ENCODE data around the gene SPTBN4.

SPTBN4 gene

GRCh38 chr19:40597329-40597838, 130.6 kb downstream of the SPTBN4 start:
- no peak for DNase-seq (ENCODE audit: low read depth, low spot score)
- no peak overlapping the region for H3K27ac ChIP-seq

DNA sequence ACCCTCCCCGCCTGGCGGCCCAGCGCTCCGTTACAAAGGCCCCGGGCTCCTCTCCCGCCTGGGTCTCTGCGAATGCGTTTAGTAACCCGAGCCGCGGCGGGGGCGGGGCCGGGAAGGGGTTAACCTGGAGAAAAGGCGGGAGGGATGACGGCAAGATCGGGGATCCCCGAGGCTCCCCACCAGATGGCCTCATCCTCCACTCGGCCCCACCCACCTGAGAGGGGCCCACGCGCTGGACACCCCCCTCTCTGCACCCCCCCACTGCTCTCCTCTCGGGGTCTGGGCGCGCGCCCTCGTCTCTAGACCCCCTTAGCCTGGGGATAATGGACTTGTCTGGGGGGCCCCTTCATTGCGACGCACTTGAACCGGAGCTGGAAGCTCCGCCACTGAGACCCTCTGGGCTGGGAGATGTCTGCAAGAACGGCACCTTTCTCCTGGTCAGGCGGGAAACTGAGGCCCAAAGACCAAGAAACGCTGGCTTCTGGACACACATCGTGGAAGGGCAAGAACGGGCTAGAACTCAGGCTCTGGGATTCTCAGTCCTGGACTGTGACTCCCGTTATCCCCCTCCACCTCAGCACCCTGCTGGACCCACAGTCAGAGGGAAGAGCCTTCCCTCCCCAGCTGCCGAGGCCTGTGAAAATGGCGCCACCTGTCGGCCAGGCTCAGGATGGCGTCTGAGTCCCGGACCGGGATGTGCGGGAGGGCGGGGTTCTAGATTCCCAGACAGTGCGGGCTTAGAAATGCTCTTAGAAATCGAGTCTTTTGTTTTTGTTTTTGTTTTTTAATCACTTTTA, 131.5 kb downstream of the SPTBN4 start:
- no peak overlapping the region for H3K27ac ChIP-seq
- no peak for DNase-seq (ENCODE audit: low read depth, low spot score)

- no peak for DNase-seq (ENCODE audit: low read depth, low spot score)
- no peak overlapping the region for H3K27ac ChIP-seq
Observed at GRCh38 chr19:40598918-40599307, 132.1 kb downstream of the SPTBN4 start.

DNA sequence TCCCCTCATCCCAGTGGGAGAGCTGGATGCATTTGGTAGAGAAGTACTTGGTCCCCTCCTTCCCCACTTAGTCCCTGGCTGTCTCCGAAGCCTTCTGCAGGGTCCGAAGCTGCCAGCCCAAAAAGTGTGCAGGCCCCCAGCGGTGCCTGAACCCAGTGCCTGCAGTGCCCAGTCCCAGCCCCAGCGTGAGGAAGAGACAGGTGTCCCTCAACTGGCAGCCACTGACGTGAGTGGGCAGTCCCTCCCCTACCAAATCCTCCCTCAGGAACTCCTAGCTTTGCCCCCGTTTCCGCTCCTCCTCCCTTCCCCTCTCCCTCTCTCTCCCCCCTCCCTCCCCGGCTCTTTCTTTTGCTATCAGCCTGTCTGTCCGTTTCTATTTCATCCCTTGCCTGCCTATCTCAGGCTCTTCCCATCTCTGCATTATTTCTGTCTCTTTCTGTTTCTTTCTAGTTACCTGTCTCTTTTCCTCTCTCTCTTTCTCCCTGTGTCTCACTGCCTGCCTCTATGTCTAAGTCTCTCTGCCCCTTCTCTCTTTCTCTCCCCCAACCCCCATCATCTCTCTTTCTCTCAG, 132.6 kb downstream of the SPTBN4 start:
- DNase-seq (ENCODE audit: low read depth, low spot score) = no peak
- H3K27ac ChIP-seq = no peak overlapping the region

DNA sequence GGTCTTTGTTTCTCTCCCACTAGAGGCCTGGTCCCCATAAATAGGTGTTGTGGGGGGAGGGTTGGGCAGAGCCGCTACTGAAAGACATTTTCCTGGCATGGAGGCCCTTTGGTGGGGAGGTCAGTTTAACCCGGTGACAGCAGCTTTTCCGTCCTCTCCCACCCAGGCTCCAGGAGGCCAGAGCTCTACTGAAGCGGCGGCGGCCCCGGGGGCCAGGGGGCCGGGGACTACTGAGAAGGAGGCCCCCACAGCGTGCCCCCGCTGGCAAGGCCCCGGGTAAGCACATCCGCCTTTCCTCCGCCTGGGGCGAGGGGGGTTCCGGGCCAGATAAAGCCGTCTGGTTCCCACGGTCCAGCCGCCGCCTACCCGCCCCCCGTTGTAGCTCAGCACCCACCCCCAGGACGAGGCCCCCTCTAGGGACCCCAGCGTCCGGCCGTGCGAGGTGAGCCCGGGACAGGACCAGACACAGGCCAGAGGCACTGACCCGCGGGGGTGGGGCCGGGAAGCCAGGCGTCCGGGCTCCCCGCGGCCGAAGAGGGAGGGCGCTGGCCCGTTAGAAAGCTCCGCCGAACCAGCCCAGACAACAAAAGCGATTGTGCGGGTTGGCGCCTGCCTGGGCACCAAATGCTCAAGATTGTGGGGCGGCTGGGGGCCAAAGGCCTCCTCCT, 133.2 kb downstream of the SPTBN4 start:
- DNase-seq (ENCODE audit: low read depth, low spot score) = no peak
- H3K27ac ChIP-seq = no peak overlapping the region

DNA sequence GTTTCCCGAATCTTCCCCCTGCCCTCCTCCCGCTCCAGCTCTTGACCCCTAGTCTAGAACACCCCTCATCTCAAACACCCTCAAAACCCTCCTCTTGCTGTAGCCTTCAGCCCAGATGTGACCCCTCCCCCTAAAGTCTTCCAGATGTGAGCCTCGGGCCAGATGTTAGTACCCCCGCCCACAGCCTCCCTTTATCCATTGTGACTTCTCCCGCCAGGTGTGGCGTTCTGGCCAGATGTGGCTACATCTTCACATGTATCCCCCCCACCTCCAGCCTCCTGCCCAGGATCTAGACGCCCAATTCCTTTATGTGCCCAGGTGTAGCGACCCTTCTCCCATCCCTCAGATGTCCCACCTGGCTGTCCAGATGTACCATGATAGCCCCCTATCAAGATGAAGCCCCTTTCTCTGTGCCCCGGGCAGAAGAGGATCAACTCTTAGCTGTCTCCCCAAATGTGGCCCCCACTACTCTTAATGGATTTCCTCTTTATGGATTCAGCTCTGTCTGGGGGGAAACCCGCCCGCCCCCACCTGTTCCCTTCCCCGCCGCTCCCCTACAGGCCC, 133.9 kb downstream of the SPTBN4 start:
- no peak overlapping the region for H3K27ac ChIP-seq
- no peak for DNase-seq (ENCODE audit: low read depth, low spot score)

DNA sequence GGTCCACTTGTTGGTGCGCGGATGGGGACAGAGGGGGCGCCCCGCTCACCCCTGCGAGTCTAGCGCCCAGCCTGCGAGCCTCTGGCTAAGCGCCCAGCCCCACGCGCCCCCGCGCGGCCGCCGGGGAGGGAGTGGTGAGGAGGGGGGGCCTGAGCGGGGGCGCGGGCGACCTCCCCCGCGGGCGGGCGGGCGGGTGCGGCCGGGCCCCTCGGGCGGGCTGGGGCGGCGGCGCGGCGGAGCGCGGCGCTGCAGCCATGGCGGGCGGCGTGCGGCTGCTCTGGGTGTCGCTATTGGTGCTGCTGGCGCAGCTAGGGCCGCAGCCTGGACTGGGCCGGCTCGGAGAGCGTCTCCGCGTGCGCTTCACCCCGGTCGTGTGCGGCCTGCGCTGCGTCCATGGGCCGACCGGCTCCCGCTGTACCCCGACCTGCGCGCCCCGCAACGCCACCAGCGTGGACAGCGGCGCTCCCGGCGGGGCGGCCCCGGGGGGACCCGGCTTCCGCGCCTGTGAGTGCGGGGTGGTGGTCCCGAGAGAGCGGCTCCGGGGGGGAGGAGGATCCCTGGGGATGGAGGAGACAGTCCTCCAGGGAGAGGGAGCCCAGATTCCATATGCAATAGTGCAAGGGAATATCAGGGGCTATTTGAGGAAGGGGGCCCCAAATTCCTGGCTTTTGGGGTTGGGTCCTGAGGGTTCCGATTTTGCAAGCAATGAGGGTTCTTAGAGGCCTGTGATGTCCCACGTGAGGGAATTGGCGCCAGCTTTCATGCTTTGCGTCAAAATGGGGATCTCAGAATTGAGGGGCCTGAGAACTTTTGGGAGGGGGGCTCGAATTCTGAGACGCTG, 134.6 kb downstream of the SPTBN4 start, which contains the start of gene LTBP4:
Gene LTBP4 (plus strand): TSS at position 236 of the 841 bp plus-strand sequence. CDS start 19 bp downstream, at position 255.
- peak within 1 kb of the TSS; percentile 88 for H3K27ac ChIP-seq
- DNase-seq (ENCODE audit: low read depth, low spot score) = no peak

GRCh38 chr19:40603071-40603388, 136.2 kb downstream of the SPTBN4 start:
- no peak for DNase-seq (ENCODE audit: low read depth, low spot score)
- H3K27ac ChIP-seq = peak overlapping the region; percentile 88

GRCh38 chr19:40603389-40604170, 136.8 kb downstream of the SPTBN4 start:
- peak overlapping the region; percentile 88 for H3K27ac ChIP-seq
- DNase-seq (ENCODE audit: low read depth, low spot score) = peak; percentile 91

- DNase-seq (ENCODE audit: low read depth, low spot score) = no peak
- H3K27ac ChIP-seq = peak overlapping the region; percentile 88
Observed at GRCh38 chr19:40604171-40604646, 137.4 kb downstream of the SPTBN4 start.

- peak overlapping the region; percentile 88 for H3K27ac ChIP-seq
- no peak for DNase-seq (ENCODE audit: low read depth, low spot score)
Observed at GRCh38 chr19:40604647-40605215, 137.9 kb downstream of the SPTBN4 start.

DNA sequence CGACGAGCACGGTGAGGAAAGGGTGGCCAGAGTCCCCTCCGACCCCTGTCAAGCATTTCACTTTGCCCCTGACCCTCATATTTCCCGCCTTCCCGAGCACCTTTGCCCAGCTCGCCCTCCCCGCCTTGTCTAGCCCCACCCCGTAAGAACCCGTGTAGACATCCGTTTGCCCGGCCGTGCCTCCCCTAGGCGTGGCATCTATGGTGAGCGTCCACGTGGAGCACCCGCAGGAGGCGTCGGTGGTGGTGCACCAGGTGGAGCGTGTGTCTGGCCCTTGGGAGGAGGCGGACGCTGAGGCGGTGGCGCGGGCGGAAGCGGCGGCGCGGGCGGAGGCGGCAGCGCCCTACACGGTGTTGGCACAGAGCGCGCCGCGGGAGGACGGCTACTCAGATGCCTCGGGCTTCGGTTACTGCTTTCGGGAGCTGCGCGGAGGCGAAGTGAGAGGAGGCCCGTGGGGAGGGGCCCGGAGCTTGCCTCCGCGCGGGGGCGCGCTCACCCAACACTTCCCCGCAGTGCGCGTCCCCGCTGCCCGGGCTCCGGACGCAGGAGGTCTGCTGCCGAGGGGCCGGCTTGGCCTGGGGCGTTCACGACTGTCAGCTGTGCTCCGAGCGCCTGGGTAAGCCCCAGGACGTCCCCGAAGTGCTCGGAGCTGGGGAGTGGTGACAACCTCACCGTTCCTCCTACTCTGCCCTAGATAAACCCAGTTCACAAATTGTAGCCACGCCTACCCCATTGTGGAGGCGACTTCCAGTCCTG, 138.6 kb downstream of the SPTBN4 start:
- peak; percentile 88 for DNase-seq (ENCODE audit: low read depth, low spot score)
- H3K27ac ChIP-seq = peak overlapping the region; percentile 88

DNA sequence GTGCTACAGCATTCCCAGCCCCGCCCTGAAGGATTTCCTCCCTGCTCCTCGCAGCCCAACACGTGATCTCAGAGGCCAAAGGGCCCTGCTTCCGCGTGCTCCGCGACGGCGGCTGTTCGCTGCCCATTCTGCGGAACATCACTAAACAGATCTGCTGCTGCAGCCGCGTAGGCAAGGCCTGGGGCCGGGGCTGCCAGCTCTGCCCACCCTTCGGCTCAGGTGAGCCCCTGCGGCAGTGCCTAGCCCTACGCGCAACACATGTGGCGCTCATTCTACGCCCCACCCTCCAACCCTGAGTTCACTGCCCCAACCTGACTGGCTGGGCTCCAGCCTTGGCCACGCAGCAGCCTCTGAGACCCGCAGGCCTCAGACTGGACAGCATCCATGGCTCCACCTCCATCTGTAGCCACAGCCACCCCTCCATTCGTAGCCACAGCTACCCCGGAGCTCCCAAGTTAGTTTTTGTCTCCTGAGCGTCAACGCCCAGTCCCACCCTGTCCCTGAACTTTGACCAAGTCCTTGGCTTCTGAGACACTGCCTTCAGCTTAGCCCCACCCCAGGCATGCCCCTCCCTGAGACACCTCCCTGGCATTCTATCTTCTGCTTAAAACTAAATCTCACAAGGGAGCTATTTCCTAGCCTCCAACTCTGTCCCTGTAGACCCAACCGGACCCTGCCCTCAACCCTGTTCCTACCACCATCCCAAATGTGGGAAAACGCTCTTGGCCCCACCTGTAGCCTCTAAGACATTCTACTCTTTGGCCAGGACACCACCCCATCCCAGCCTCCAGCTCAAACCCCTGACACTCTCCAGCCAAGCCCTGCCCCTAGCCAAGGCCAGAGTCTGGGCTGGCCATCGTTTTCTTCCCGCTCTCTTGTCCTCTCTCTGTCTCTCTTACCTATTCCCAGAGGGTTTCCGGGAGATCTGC, 140.8 kb downstream of the SPTBN4 start:
- H3K27ac ChIP-seq = no peak overlapping the region
- DNase-seq (ENCODE audit: low read depth, low spot score) = no peak

DNA sequence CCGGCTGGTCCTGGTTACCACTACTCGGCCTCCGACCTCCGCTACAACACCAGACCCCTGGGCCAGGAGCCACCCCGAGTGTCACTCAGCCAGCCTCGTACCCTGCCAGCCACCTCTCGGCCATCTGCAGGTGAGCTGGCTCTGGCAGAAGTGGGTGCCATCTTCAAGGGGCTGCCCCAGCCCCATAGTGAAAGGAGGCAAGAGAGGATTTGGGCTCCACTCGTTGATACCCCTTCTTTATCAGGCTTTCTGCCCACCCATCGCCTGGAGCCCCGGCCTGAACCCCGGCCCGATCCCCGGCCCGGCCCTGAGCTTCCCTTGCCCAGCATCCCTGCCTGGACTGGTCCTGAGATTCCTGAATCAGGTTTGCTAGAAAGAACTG, 141.4 kb downstream of the SPTBN4 start:
- H3K27ac ChIP-seq = no peak overlapping the region
- no peak for DNase-seq (ENCODE audit: low read depth, low spot score)

DNA sequence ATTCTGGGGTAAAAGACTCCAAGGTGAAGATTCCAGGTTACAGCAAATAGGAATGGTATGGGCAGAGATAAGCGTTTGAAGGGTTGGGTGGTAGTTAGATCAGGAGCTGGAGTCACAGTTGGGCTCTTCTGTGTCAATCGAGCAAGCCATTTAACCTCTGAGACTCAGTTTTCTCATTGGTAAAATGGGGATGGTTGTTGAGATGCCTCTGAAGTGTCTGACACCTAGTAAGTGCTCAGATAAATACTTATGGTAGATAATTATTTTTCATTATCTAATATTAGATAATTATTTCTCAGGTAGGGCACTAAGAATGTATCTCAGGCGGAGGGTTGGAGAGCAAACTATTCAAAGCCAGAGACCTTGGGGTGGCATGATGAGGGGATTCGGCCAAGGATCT, 142.2 kb downstream of the SPTBN4 start:
- peak overlapping the region; percentile 94 for H3K27ac ChIP-seq
- DNase-seq (ENCODE audit: low read depth, low spot score) = no peak

DNA sequence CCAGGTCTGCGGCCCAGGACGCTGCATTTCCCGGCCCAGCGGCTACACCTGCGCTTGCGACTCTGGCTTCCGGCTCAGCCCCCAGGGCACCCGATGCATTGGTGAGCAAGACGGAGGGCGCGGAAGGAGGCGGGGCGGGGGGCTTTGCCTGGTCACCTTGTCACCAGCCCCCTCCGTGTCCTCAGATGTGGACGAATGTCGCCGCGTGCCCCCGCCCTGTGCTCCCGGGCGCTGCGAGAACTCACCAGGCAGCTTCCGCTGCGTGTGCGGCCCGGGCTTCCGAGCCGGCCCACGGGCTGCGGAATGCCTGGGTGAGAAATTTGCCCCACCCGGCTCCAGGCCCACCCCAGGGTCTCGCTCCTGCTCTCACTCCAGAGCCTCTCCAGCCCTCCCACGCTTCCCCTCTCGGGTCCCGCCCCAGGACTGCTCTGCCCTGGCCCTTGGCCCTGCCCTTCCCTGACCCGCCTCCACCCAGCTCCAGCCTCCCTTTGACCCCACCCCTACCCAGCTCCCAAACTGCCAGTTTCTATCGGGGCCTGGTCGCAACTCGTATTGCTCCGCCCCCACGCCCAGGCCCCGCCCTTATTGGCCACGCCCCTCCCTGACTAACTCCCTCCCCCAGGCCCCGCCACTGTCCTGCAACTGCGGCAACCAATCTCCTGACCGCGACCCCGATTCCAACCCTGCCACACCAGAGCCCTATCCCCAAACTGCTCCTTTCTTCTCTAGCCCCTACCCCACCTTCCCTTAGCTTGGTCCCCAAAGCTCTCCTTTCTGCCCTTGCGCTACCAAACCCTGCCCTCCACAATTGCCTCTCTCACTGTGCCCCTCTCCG, 143.0 kb downstream of the SPTBN4 start:
- DNase-seq (ENCODE audit: low read depth, low spot score) = no peak
- H3K27ac ChIP-seq = peak overlapping the region; percentile 94

All from epithelial cell of prostate (primary cell).